ENCODE results near the gene LAMTOR4. TPM values are rescaled to one million over a fixed set of nuclear protein-coding genes. Genes with fewer than 3 reads are reported as not detected.

LAMTOR4 gene
- total and polyA plus RNA-seq, 10 of the 15 experiments (the other 5 are each of a cell fraction or from before 2014, with no cell fraction given): 73.4 to 297 (median 196) TPM

DNA sequence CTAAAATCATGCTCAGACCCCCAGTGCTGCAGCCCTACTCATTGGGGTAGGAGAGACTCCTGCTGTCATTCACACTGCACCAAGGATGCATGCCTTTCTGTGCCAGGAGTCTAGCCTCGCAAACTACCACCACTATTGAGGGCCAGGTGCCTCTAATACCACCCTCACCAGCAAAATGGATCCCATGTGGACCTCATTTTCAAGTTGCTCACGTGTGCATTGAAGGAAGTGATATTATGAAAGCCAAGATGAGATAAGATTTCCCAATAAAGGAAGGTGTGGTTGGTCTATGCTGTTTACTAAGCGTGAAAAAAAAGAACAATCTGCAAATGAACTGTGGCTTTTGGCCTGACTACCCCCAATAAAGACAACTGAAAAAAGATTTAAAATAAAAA lies 7.2 kb upstream of the LAMTOR4 start (continued):
- TF ChIP-seq ZBTB4 (CRISPR knock-in tag; IDR thresholded peaks at IDR 0.05) (no peak), RAD51 (IDR thresholded peaks at IDR 0.05) (no peak), NBN (IDR thresholded peaks at IDR 0.05) (no peak), KAT2A (conservative IDR thresholded peaks at IDR 0.05; ENCODE audit: control insufficient read depth, low read depth, low read length) (no peak), ZBTB11 (CRISPR knock-in tag; IDR thresholded peaks at IDR 0.05) (no peak)
- TF ChIP-seq, protein P1, sequence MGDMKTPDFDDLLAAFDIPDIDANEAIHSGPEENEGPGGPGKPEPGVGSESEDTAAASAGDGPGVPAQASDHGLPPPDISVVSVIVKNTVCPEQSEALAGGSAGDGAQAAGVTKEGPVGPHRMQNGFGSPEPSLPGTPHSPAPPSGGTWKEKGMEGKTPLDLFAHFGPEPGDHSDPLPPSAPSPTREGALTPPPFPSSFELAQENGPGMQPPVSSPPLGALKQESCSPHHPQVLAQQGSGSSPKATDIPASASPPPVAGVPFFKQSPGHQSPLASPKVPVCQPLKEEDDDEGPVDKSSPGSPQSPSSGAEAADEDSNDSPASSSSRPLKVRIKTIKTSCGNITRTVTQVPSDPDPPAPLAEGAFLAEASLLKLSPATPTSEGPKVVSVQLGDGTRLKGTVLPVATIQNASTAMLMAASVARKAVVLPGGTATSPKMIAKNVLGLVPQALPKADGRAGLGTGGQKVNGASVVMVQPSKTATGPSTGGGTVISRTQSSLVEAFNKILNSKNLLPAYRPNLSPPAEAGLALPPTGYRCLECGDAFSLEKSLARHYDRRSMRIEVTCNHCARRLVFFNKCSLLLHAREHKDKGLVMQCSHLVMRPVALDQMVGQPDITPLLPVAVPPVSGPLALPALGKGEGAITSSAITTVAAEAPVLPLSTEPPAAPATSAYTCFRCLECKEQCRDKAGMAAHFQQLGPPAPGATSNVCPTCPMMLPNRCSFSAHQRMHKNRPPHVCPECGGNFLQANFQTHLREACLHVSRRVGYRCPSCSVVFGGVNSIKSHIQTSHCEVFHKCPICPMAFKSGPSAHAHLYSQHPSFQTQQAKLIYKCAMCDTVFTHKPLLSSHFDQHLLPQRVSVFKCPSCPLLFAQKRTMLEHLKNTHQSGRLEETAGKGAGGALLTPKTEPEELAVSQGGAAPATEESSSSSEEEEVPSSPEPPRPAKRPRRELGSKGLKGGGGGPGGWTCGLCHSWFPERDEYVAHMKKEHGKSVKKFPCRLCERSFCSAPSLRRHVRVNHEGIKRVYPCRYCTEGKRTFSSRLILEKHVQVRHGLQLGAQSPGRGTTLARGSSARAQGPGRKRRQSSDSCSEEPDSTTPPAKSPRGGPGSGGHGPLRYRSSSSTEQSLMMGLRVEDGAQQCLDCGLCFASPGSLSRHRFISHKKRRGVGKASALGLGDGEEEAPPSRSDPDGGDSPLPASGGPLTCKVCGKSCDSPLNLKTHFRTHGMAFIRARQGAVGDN (IDR thresholded peaks at IDR 0.05): no peak

Data from GM12878 (cell line).